Mesenchymal stem cell (in vitro differentiated cells and primary cell): ENCODE measurements around the gene ALDH1A3.

Source experiments
- DNase-seq: peaks from one replicate; pipeline ENCODE4 v3.0.0-alpha.2; 2013
- H2AFZ ChIP-seq: one replicate; pipeline ENCODE4 v1.6.1; 2013; ENCODE audit warnings: low read depth, mild to moderate bottlenecking, control low read depth, inconsistent platforms, low read length, moderate library complexity
- H2AK5ac ChIP-seq: 2 replicates; pipeline ENCODE4 v1.6.1; 2013; ENCODE audit warnings: low read length, moderate library complexity, mild to moderate bottlenecking, inconsistent platforms; ENCODE audit not compliant: severe bottlenecking
- H2BK120ac ChIP-seq: one replicate; pipeline ENCODE4 v1.6.1; 2013; ENCODE audit warnings: low read depth, mild to moderate bottlenecking, inconsistent platforms, low read length, moderate library complexity
- H2BK12ac ChIP-seq, 2 experiments: one replicate each; pipeline ENCODE4 v1.6.1; 2013; ENCODE audit warnings: inconsistent platforms in 2 of 2, low read length in 2 of 2, mild to moderate bottlenecking in 2 of 2, moderate library complexity in 2 of 2, control low read depth in 1 of 2
- H2BK15ac ChIP-seq: one replicate; pipeline ENCODE4 v1.6.1; 2013; ENCODE audit warnings: mild to moderate bottlenecking, low read depth, inconsistent platforms; ENCODE audit not compliant: poor library complexity, severe bottlenecking
- H2BK5ac ChIP-seq: 2 replicates; pipeline ENCODE4 v1.6.1; 2013; ENCODE audit warnings: low read depth, mild to moderate bottlenecking, low read length, control low read depth, inconsistent platforms; ENCODE audit not compliant: poor library complexity, severe bottlenecking
- H3K14ac ChIP-seq, 2 experiments: one replicate each; pipeline ENCODE4 v1.6.1; 2013; ENCODE audit warnings: inconsistent platforms in 2 of 2, low read length in 2 of 2, control low read depth in 1 of 2, mild to moderate bottlenecking in 1 of 2, moderate library complexity in 1 of 2
- H3K18ac ChIP-seq, 2 experiments: one replicate each; pipeline ENCODE4 v1.6.1; 2013; ENCODE audit warnings: inconsistent platforms in 2 of 2, low read length in 2 of 2, control low read depth in 1 of 2, low read depth in 1 of 2, mild to moderate bottlenecking in 1 of 2
- H3K23ac ChIP-seq, 2 experiments: one replicate each; pipeline ENCODE4 v1.6.1; 2013; ENCODE audit warnings: inconsistent platforms in 2 of 2, low read length in 2 of 2, mild to moderate bottlenecking in 2 of 2, moderate library complexity in 2 of 2, control low read depth in 1 of 2
- H3K27ac ChIP-seq: 2 replicates; pipeline ENCODE4 v1.5.1; 2013; ENCODE audit warnings: mild to moderate bottlenecking, moderate library complexity, low read length, control low read depth, inconsistent platforms; ENCODE audit not compliant: poor library complexity, severe bottlenecking
- H3K27me3 ChIP-seq, 2 experiments: 2 replicates each; pipeline versions ENCODE4 v1.6.1 to v1.7.0; 2013; ENCODE audit warnings: low read length in 2 of 2, mild to moderate bottlenecking in 2 of 2, moderate library complexity in 2 of 2, control low read depth in 1 of 2, inconsistent platforms in 1 of 2; ENCODE audit not compliant: control insufficient read depth in 1 of 2, insufficient read depth in 1 of 2
- H3K36me3 ChIP-seq, 2 experiments: 2 replicates each; pipeline versions ENCODE4 v1.6.1 to v1.7.0; 2013; ENCODE audit warnings: low read length in 2 of 2, control low read depth in 1 of 2, inconsistent platforms in 1 of 2, low read depth in 1 of 2, mild to moderate bottlenecking in 1 of 2; ENCODE audit not compliant: insufficient read depth in 2 of 2, control insufficient read depth in 1 of 2
- H3K4ac ChIP-seq, 2 experiments: one replicate each; pipeline ENCODE4 v1.6.1; 2013; ENCODE audit warnings: inconsistent platforms in 2 of 2, low read length in 2 of 2, mild to moderate bottlenecking in 2 of 2, moderate library complexity in 2 of 2, control low read depth in 1 of 2, low read depth in 1 of 2
- H3K4me1 ChIP-seq: 2 replicates; pipeline ENCODE4 v1.6.1; 2013; ENCODE audit warnings: low read depth, low read length, control low read depth; ENCODE audit not compliant: control insufficient read depth, insufficient read depth
- H3K4me2 ChIP-seq: 2 replicates; pipeline ENCODE4 v1.6.1; 2013; ENCODE audit warnings: low read length, mild to moderate bottlenecking, inconsistent platforms; ENCODE audit not compliant: poor library complexity, severe bottlenecking
- H3K4me3 ChIP-seq, 2 experiments: 2 replicates each; pipeline versions ENCODE4 v1.5.1 to v1.7.0; 2013; ENCODE audit warnings: low read length in 2 of 2, mild to moderate bottlenecking in 2 of 2, control low read depth in 1 of 2, low read depth in 1 of 2; ENCODE audit not compliant: insufficient read depth in 1 of 2
- H3K79me1 ChIP-seq: replicated peaks from 2 replicates; pipeline ENCODE4 v1.6.1; 2013; ENCODE audit warnings: mild to moderate bottlenecking, control low read depth, low read length, inconsistent platforms; ENCODE audit not compliant: poor library complexity, severe bottlenecking
- H3K9ac ChIP-seq: 2 replicates; pipeline ENCODE4 v1.7.0; 2013; ENCODE audit warnings: mild to moderate bottlenecking, low read length, moderate library complexity
- H3K9me3 ChIP-seq: 2 replicates; pipeline ENCODE4 v1.7.0; 2013; ENCODE audit warnings: mild to moderate bottlenecking, low read length; ENCODE audit not compliant: control insufficient read depth
- H4K8ac ChIP-seq: one replicate; pipeline ENCODE4 v1.6.1; 2013; ENCODE audit warnings: inconsistent platforms, mild to moderate bottlenecking, low read length, moderate library complexity
- H4K91ac ChIP-seq: one replicate; pipeline ENCODE4 v1.6.1; 2013; ENCODE audit warnings: mild to moderate bottlenecking, low read length, inconsistent platforms
- WGBS: methylation state at CpG from one replicate; pipeline ENCODE4 v1.1.7; 2013; ENCODE audit warnings: mixed read lengths; 5-methylcytosine and 5-hydroxymethylcytosine counted together

The ALDH1A3 gene

DNA sequence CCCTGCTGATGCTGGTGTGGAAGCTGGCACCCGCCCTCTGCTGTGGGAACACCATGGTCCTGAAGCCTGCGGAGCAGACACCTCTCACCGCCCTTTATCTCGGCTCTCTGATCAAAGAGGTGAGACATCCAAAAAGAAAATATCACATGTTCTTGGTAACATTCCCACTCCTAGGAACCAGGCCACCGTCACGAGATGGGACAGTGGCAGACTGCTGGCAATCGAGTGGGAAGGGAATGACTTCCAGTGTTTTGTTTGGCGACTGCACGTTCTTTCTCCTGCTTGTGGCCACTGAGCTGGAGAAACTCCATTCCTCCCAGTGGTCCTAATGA is 14.3 kb downstream of the ALDH1A3 start:
- H3K4me1 ChIP-seq = peaks cover 8% of the 10 kb centered on the region
- no peak for DNase-seq
- no peak overlapping the region for H3K4me3 ChIP-seq
- H3K9ac ChIP-seq = no peak overlapping the region
- no peak overlapping the region for H4K8ac ChIP-seq
- H2BK5ac ChIP-seq = no peak overlapping the region
- H2BK120ac ChIP-seq = no peak overlapping the region
- no peak overlapping the region for H3K23ac ChIP-seq
- no peak overlapping the region for H2AK5ac ChIP-seq
- no peak overlapping the region for H2AFZ ChIP-seq
- H3K79me1 ChIP-seq = no peaks in the 10 kb centered on the region
- no peak overlapping the region for H3K14ac ChIP-seq
- 83% methylated on average over 9 of the region's 9 CpGs for WGBS
- H3K9me3 ChIP-seq = no peaks in the 10 kb centered on the region
- no peak overlapping the region for H4K91ac ChIP-seq
- H3K27ac ChIP-seq = no peak overlapping the region
- no peak overlapping the region for H2BK15ac ChIP-seq
- H3K4me2 ChIP-seq = no peak overlapping the region
- peaks cover 0 to 75% of the 10 kb centered on the region in 2 experiments for H3K36me3 ChIP-seq
- H2BK12ac ChIP-seq = no peak overlapping the region
- peaks cover 0 to 18% of the 10 kb centered on the region in 2 experiments for H3K27me3 ChIP-seq
- H3K4ac ChIP-seq = no peak overlapping the region
- no peak overlapping the region for H3K18ac ChIP-seq

DNA sequence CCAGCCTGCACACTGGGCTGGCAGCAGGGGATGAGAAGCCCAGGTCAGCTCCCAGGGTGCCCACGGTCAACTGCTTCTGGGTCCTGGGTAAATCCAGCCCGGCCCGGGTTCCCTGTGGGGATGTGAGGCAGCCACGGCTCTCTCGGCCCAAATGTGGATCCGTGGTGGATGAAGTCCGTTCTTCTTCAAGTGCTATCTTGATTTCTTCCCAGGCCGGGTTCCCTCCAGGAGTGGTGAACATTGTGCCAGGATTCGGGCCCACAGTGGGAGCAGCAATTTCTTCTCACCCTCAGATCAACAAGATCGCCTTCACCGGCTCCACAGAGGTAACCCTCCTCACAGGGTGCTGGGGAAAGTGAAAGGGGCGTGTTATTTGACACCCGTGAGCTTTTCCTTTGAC is 16.1 kb downstream of the ALDH1A3 start:
- Histone ChIP-seq H3K9ac (no peak overlapping the region), H3K23ac (no peak overlapping the region), H3K4me1 (peaks cover 3% of the 10 kb centered on the region), H3K9me3 (no peaks in the 10 kb centered on the region), H2BK15ac (no peak overlapping the region), H3K18ac (no peak overlapping the region), H2BK5ac (no peak overlapping the region), H3K4me2 (no peak overlapping the region), H2AK5ac (no peak overlapping the region), H4K91ac (no peak overlapping the region), H3K14ac (no peak overlapping the region), H3K27me3 (peaks cover 0 to 27% of the 10 kb centered on the region in 2 experiments), H3K4me3 (no peak overlapping the region), H4K8ac (no peak overlapping the region), H2AFZ (no peak overlapping the region), H2BK12ac (no peak overlapping the region), H3K4ac (no peak overlapping the region), H3K36me3 (peaks cover 0 to 87% of the 10 kb centered on the region in 2 experiments), H3K79me1 (no peaks in the 10 kb centered on the region), H2BK120ac (no peak overlapping the region), H3K27ac (no peak overlapping the region)
- 96% methylated on average over 9 of the region's 13 CpGs for WGBS
- DNase-seq = no peak

DNA sequence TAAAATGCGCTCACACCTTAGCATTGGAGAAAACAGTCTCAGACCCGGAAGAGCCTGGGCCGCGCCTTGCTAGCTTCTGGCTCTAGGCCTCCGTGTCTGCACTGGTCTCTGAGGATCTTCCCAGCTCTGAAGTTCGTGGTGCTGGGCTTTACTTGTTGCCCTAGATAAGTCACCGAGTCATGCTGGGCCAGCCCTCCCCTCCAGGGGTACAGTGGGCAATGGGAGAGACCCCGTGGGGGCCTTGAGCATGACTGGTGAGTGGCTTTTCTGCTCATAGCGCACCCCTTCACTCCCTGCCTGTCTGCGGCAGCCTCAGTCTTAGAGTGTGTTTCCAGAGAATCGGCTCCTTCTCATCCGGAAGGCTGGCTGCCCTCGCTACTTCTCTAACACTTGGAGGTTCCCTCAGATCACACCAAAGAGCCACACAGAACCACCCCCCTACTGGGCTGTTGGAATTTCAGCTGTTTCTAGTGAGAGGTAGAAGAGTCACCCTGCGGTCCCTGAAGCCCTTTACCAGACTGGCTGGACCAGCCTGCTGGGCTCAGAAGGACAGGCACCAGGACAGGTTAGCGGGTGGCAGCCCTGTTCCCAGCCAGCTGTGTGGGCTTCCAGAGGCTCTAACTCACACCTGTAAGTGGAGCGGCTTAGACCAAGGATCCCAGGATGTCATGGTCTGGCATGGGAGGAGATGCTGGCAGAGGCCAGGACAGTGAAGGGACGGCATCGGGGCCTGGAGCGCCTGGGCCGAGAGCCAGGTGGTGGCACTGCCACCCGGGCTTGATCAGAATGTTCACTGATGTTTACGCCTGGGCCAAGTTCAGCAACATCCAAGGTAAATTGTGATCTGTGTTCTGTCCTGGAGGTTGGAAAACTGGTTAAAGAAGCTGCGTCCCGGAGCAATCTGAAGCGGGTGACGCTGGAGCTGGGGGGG is 17.9 kb downstream of the ALDH1A3 start:
- peaks cover 2% of the 10 kb centered on the region for H3K4me1 ChIP-seq
- H2BK15ac ChIP-seq = no peak overlapping the region
- 92% methylated on average over 24 of the region's 26 CpGs for WGBS

DNA sequence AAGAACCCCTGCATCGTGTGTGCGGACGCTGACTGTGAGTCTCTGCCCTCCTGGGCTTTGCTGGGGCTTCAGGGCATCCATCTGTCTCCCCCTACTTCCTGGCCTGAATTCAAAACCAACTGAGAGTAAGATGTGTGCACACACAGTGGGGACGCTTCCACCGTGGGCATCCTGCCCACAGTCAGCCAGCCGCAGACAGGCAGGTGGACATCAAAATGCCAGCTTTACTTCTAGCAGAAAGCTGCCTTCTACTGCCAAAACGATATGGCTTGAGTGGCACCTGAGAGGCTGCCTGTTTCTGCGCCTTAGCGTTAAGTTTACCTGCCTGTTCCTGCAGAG is 18.5 kb downstream of the ALDH1A3 start:
- 90% methylated on average over 9 of the region's 9 CpGs for WGBS
- Histone ChIP-seq H3K4me2 (no peak overlapping the region), H2BK120ac (no peak overlapping the region), H3K9ac (no peak overlapping the region), H2AK5ac (no peak overlapping the region), H3K36me3 (peaks cover 0 to 68% of the 10 kb centered on the region in 2 experiments), H3K18ac (no peak overlapping the region), H3K23ac (no peak overlapping the region), H3K79me1 (no peaks in the 10 kb centered on the region), H4K8ac (no peak overlapping the region), H3K4ac (no peak overlapping the region), H3K4me3 (peak overlapping the region in 1 of 2 experiments; percentile 16), H4K91ac (no peak overlapping the region), H3K4me1 (peaks cover 3% of the 10 kb centered on the region), H3K14ac (no peak overlapping the region), H2BK15ac (no peak overlapping the region), H2BK12ac (no peak overlapping the region), H2AFZ (no peak overlapping the region), H3K27ac (no peak overlapping the region), H3K9me3 (no peaks in the 10 kb centered on the region), H3K27me3 (peaks cover 0 to 23% of the 10 kb centered on the region in 2 experiments), H2BK5ac (no peak overlapping the region)
- DNase-seq = no peak

More for the DNA sequence above, 17.9 kb downstream of the ALDH1A3 start:
- Histone ChIP-seq H3K23ac (no peak overlapping the region), H3K9me3 (no peaks in the 10 kb centered on the region), H3K4ac (no peak overlapping the region), H3K79me1 (no peaks in the 10 kb centered on the region), H2AFZ (peak overlapping the region; percentile 21), H3K9ac (no peak overlapping the region), H3K14ac (no peak overlapping the region), H2BK5ac (no peak overlapping the region), H2BK12ac (no peak overlapping the region), H4K91ac (no peak overlapping the region), H4K8ac (no peak overlapping the region), H3K36me3 (peaks cover 0 to 75% of the 10 kb centered on the region in 2 experiments), H3K18ac (peak overlapping the region in 1 of 2 experiments; percentile 35), H2AK5ac (no peak overlapping the region), H3K4me3 (peak overlapping the region in 1 of 2 experiments; percentile 16), H3K27ac (no peak overlapping the region), H3K4me2 (no peak overlapping the region), H2BK120ac (no peak overlapping the region), H3K27me3 (peaks cover 0 to 27% of the 10 kb centered on the region in 2 experiments)
- no peak for DNase-seq
